Ishikawa (cell line): Measurements from ENCODE around the gene P2RX1.

Source experiments
- CEBPB ChIP-seq: IDR thresholded peaks from 2 replicates; pipeline ENCODE4 v1.6.1; 2012
- CREB1 ChIP-seq: IDR thresholded peaks from 2 replicates; pipeline ENCODE4 v1.6.1; 2012; ENCODE audit warnings: low read depth
- EGR1 ChIP-seq: IDR thresholded peaks from 2 replicates; pipeline ENCODE4 v1.6.1; 2012
- EP300 ChIP-seq: IDR thresholded peaks from 2 replicates; pipeline ENCODE4 v1.6.1; 2012; ENCODE audit warnings: borderline replicate concordance
- FOXM1 ChIP-seq: IDR thresholded peaks from 2 replicates; pipeline ENCODE4 v1.6.1; 2012; ENCODE audit warnings: low read depth, borderline replicate concordance
- NFIC ChIP-seq: IDR thresholded peaks from 2 replicates; pipeline ENCODE4 v1.6.1; 2012
- RAD21 ChIP-seq: IDR thresholded peaks from 2 replicates; pipeline ENCODE4 v1.6.1; 2012; ENCODE audit warnings: low read depth
- REST ChIP-seq: IDR thresholded peaks from 2 replicates; pipeline ENCODE4 v1.6.1; 2012; ENCODE audit warnings: low read depth, mild to moderate bottlenecking
- TAF1 ChIP-seq: IDR thresholded peaks from 2 replicates; pipeline ENCODE4 v1.6.1; 2012; ENCODE audit warnings: low read depth, mild to moderate bottlenecking
- TCF12 ChIP-seq: IDR thresholded peaks from 2 replicates; pipeline ENCODE4 v1.6.1; 2012; ENCODE audit warnings: low read depth
- TEAD4 ChIP-seq: IDR thresholded peaks from 2 replicates; pipeline ENCODE4 v1.6.1; 2012
- USF1 ChIP-seq: IDR thresholded peaks from 2 replicates; pipeline ENCODE4 v1.6.1; 2012
- YY1 ChIP-seq: IDR thresholded peaks from 2 replicates; pipeline ENCODE4 v1.6.1; 2012; ENCODE audit warnings: low read depth
- ZBTB7A ChIP-seq: IDR thresholded peaks from 2 replicates; pipeline ENCODE4 v1.6.1; 2012; ENCODE audit warnings: low read depth
- TF ChIP-seq, protein P1 (sequence below): IDR thresholded peaks from 2 replicates; pipeline ENCODE4 v1.6.1; 2012

The P2RX1 gene

DNA sequence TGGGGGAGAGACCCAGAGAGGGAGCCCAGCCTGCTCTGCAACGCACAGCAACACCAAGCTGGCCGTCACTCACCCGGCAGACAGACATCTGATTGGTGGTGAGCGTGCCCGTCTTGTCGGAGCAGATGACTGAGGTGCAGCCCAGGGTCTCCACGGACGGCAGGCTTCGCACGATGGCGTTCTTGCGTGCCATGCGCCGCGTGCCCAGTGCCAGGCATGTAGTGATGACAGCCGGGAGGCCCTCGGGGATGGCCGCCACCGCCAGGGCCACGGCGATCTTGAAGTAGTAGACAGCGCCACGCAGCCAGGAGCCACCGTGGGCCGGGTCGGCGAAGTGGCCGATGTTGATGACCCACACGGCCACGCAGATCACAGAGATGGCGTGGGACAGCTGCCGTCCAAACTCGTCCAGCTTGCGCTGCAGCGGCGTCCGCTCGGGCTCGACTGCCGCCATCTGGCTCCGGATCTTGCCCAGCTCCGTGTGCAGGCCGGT lies 31.1 kb upstream of the P2RX1 start:
- TF ChIP-seq CEBPB (no peak), EGR1 (no peak), YY1 (no peak), RAD21 (no peak), CREB1 (no peak), TEAD4 (no peak), ZBTB7A (no peak), TCF12 (no peak), REST (no peak), USF1 (no peak), TAF1 (no peak), EP300 (no peak)
- TF ChIP-seq, protein P1, sequence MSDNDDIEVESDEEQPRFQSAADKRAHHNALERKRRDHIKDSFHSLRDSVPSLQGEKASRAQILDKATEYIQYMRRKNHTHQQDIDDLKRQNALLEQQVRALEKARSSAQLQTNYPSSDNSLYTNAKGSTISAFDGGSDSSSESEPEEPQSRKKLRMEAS, result no peak

GRCh38 chr17:3946711-3947235 lies 30.5 kb upstream of the P2RX1 start:
- TF ChIP-seq NFIC, result no peak
- TF ChIP-seq TEAD4, result no peak
- TF ChIP-seq TAF1, result no peak
- no peak for TF ChIP-seq RAD21
- TF ChIP-seq CEBPB, result no peak
- no peak for TF ChIP-seq YY1
- no peak for TF ChIP-seq CREB1
- TF ChIP-seq EGR1, result no peak
- no peak for TF ChIP-seq TCF12
- no peak for TF ChIP-seq FOXM1
- no peak for TF ChIP-seq ZBTB7A
- no peak for TF ChIP-seq EP300
- TF ChIP-seq, protein P1, result no peak

DNA sequence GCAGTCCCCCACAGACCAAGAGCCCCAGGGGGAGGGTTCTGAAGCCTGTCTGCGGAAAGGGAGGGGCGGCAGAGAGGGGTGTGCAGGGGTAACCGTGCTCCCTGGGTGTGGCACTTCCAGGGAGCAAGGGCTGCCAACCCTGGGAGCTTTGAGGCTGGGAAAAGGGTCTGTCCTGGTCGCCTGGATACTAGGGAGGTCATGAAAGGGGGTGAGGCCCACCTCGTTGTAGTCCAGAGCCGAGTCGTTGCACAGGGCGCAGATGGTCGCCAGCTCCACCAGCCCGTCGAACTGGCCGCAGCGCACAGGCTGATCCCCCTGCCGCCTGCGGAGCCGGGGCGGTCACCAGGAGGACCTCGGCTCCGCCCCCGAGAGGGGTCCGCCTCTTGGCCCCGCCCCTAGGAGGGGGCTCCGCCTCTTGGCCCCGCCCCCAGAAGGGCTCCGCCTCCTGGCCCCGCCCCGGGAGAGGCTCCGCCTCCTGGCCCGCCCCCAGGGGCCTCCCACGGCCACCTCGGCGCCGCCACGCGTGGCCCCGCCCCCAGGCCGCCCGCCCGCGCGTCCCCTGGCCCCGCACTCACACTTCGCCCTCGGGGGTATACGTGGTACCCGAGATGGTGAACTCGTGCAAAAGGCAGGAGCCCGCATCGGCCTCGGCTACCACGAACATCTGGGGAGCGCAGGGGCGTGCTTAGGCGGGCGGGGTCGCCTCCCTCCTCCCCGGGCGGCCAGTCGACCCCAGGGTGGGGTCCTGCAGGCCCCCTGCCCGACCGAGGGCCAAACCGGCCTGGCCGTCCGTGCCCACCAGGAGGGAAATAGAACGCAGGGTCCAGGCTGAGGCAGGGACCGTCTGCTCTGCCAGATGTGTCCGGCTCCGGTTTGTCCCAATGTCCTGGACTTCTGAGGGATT lies 28.5 kb upstream of the P2RX1 start:
- TF ChIP-seq TAF1 (peak; percentile 46; the same call in 1 of the 2 replicates), YY1 (no peak), ZBTB7A (peak; percentile 96), CREB1 (no peak)
- TF ChIP-seq, protein P1, result peak; percentile 64; the same call in 1 of the 2 replicates

- TF ChIP-seq, protein P1, result no peak
- no peak for TF ChIP-seq TAF1
- TF ChIP-seq CREB1, result no peak
- TF ChIP-seq EGR1, result no peak
- TF ChIP-seq NFIC, result no peak
- no peak for TF ChIP-seq EP300
- no peak for TF ChIP-seq TCF12
- TF ChIP-seq FOXM1, result no peak
- no peak for TF ChIP-seq USF1
- TF ChIP-seq CEBPB, result no peak
- no peak for TF ChIP-seq RAD21
These were observed 27.1 kb upstream of the P2RX1 start for GRCh38 chr17:3943240-3943891.

GRCh38 chr17:3940965-3941698 lies 24.9 kb upstream of the P2RX1 start:
- TF ChIP-seq, protein P1, result no peak
- no peak for TF ChIP-seq EGR1
- no peak for TF ChIP-seq EP300

- TF ChIP-seq TCF12 (no peak), CREB1 (no peak), TEAD4 (no peak), ZBTB7A (no peak), EP300 (no peak), EGR1 (no peak), RAD21 (no peak), TAF1 (no peak), CEBPB (no peak), USF1 (no peak), REST (no peak), NFIC (no peak), YY1 (no peak), FOXM1 (no peak)
- TF ChIP-seq, protein P1, result no peak
These were observed 21.1 kb upstream of the P2RX1 start for GRCh38 chr17:3937359-3937758.
